ENCODE results near the gene USP36. TPM values are rescaled to one million over a fixed set of nuclear protein-coding genes. Genes with fewer than 3 reads are reported as not detected.

USP36 gene
- total and polyA plus RNA-seq, 4 donors, result 8.0 to 20.7 (median 10.5) TPM

DNA sequence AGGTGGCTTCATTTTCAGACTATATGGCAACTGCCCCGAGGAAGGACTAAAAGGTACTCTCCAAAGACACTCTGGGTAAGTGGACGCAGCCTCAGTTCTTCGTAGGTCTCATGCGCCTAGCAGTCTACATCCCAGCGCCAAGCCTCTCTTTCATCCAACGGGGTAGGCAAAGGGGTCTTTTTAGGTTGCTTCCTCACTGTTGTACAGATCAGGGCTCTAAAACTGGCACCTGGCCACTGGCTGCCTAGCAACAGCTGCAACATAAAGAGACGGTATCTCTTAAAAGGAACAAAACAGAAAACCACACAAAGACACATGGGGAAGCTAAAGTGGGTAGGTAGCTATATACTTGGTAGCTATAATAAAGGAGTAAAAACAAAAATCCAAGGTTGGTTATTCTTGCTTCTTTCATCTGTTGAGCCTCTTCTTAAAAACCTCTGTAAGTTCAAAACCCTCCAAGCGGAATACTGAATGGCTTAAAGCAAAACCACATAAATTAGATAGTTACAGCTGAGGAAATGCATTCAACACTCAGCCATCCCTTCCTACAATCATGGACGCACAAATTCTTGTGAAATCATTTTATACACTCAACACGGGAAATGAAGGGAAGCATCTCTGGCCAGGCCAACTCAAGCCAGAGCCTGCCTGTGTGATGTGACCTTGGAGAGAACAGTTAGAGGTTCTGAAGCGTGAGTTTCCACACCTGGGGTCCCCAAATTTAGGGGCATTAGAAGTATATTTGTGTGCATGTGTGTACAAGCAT is 81.2 kb downstream of the USP36 start:
- Histone ChIP-seq H3K27me3 (ENCODE audit: control insufficient read depth in 4 of 4, insufficient read depth in 4 of 4, low read length in 3 of 4) (no peaks in the 10 kb centered on the region), H3K36me3 (ENCODE audit: control insufficient read depth in 4 of 4, insufficient read depth in 3 of 4, low read depth in 1 of 4, low read length in 3 of 4) (no peaks in the 10 kb centered on the region), H3K9ac (ENCODE audit: low read depth in 1 of 2, low read length in 2 of 2) (no peak overlapping the region), H3K27ac (ENCODE audit: low read depth in 1 of 2, low read length in 2 of 2) (peak overlapping the region; percentile 25 to 51), H3K4me1 (ENCODE audit: control insufficient read depth in 4 of 4, insufficient read depth in 4 of 4, low read length in 3 of 4) (peaks cover 4 to 22% (median 12%) of the 10 kb centered on the region in 4 donors), H3K4me3 (ENCODE audit: low read depth in 1 of 3, low read length in 3 of 3) (no peak overlapping the region), H3K9me3 (ENCODE audit: control insufficient read depth in 4 of 4, low read length in 3 of 4) (no peaks in the 10 kb centered on the region)
- DNase-seq (ENCODE audit: low spot score), result no peak
- no peak for TF ChIP-seq NR2F2 (IDR thresholded peaks at IDR 0.05)
- TF ChIP-seq RXRA (IDR thresholded peaks at IDR 0.05), result no peak
- WGBS, result 75% methylated on average over 11 of the region's 11 CpGs

DNA sequence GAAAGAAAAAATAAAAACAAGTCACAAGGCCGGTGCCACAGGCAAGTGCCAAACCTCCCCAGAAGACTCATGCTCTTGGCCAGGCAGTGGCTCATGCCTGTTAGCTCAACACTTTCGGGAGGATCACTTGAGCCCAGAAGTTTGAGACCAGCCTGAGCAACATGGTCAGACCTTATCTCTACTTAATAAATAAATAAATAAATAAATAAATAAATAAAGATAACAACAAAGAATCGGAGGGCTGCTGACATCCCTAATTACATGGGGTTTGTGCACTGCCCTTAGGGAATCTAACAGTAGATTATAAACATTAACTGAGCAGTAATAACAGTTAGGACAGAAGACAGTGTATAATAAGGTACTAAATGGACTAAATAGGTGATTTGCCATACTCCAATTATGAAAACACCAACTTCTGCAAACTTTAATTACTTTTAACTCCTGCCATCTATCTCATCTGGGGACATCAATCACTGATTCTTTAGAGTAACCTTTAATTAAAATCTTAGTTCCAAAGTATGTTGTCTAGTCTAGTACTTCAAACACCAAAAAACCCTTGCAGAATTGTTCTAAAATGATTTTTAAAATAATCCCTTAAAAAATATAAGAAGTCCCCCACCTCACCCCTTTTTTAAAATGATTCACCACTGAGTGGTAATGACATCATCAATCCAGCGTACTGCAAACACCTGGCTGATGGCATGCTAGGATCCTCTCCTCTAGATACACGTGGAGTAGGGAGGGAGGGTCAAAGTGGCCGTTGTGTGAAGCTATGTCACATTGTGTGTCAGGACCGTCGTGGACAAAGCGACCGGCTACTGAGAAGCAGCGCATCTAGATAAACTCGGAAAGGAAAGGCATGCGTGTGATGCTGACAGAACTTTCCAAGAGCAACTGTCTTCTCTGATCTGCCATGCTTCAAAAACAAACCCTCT is 87.0 kb downstream of the USP36 start:
- Histone ChIP-seq H3K9me3 (ENCODE audit: control insufficient read depth in 4 of 4, low read length in 3 of 4) (no peaks in the 10 kb centered on the region), H3K36me3 (ENCODE audit: control insufficient read depth in 4 of 4, insufficient read depth in 3 of 4, low read depth in 1 of 4, low read length in 3 of 4) (no peaks in the 10 kb centered on the region), H3K27me3 (ENCODE audit: control insufficient read depth in 4 of 4, insufficient read depth in 4 of 4, low read length in 3 of 4) (no peaks in the 10 kb centered on the region), H3K9ac (ENCODE audit: low read depth in 1 of 2, low read length in 2 of 2) (no peak overlapping the region), H3K4me1 (ENCODE audit: control insufficient read depth in 4 of 4, insufficient read depth in 4 of 4, low read length in 3 of 4) (peaks cover 7 to 34% (median 20%) of the 10 kb centered on the region in 4 donors), H3K27ac (ENCODE audit: low read depth in 1 of 2, low read length in 2 of 2) (no peak overlapping the region), H3K4me3 (ENCODE audit: low read depth in 1 of 3, low read length in 3 of 3) (no peak overlapping the region)
- 87% methylated on average over 13 of the region's 13 CpGs for WGBS
- TF ChIP-seq, protein P1, sequence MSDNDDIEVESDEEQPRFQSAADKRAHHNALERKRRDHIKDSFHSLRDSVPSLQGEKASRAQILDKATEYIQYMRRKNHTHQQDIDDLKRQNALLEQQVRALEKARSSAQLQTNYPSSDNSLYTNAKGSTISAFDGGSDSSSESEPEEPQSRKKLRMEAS (IDR thresholded peaks at IDR 0.05), result no peak
- TF ChIP-seq, protein P2, sequence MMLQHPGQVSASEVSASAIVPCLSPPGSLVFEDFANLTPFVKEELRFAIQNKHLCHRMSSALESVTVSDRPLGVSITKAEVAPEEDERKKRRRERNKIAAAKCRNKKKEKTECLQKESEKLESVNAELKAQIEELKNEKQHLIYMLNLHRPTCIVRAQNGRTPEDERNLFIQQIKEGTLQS (IDR thresholded peaks at IDR 0.05), result no peak
- TF ChIP-seq EGR1 (IDR thresholded peaks at IDR 0.05; ENCODE audit: low read depth in 2 of 2), result no peak
- no peak for TF ChIP-seq FOXA2 (IDR thresholded peaks at IDR 0.05)
- no peak for TF ChIP-seq SP1 (IDR thresholded peaks at IDR 0.05)
- no peak for TF ChIP-seq YY1 (IDR thresholded peaks at IDR 0.05)
- TF ChIP-seq GABPA (IDR thresholded peaks at IDR 0.05 in 1 of 2, conservative IDR thresholded peaks at IDR 0.05 in 1 of 2), result no peak
- no peak for DNase-seq (ENCODE audit: low spot score)

DNA sequence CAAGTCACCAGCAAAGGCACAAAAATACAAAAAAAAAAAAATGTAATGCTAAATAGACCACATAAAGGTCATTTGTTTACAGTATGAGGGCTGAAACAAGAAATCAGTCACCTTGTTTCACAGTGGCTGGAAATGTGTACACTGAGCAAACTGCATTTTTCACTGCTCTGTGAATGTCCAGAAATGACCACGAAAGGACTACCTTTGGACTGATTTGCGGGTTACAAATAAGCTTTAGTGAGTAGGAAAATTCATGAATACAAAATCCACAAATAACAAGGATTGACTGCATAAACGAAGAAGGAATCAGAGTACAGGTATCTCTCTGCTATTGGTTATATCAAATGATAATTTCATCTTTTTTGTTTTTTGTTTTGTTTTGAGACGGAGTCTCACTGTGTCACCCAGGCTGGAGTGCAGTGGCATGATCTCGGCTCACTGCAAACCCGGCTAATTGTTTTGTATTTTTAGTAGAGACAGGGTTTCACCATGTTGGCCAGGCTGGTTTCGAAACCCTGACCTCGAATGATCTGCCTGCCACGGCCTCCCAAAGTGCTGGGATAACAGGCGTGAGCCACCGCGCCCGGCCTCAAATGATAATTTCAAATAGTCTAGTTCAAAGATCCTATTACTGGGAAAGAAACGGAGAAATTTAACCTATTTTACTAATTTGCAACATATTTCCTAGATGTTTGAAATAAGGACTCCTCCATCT is 89.0 kb downstream of the USP36 start:
- DNase-seq (ENCODE audit: low spot score), result no peak
- Histone ChIP-seq H3K4me3 (ENCODE audit: low read depth in 1 of 3, low read length in 3 of 3) (no peak overlapping the region), H3K4me1 (ENCODE audit: control insufficient read depth in 4 of 4, insufficient read depth in 4 of 4, low read length in 3 of 4) (peaks cover 12 to 45% (median 27%) of the 10 kb centered on the region in 4 donors), H3K36me3 (ENCODE audit: control insufficient read depth in 4 of 4, insufficient read depth in 3 of 4, low read depth in 1 of 4, low read length in 3 of 4) (no peaks in the 10 kb centered on the region), H3K27ac (ENCODE audit: low read depth in 1 of 2, low read length in 2 of 2) (peak overlapping the region; percentile 49 to 68), H3K27me3 (ENCODE audit: control insufficient read depth in 4 of 4, insufficient read depth in 4 of 4, low read length in 3 of 4) (no peaks in the 10 kb centered on the region), H3K9me3 (ENCODE audit: control insufficient read depth in 4 of 4, low read length in 3 of 4) (no peaks in the 10 kb centered on the region), H3K9ac (ENCODE audit: low read depth in 1 of 2, low read length in 2 of 2) (no peak overlapping the region)
- WGBS, result 34% methylated on average over 14 of the region's 14 CpGs
- no peak for TF ChIP-seq TAF1 (conservative IDR thresholded peaks at IDR 0.05)
- TF ChIP-seq, protein P1 (IDR thresholded peaks at IDR 0.05), result no peak
- TF ChIP-seq RAD21 (IDR thresholded peaks at IDR 0.05), result peak; percentile 2 to 20
- TF ChIP-seq SP1 (IDR thresholded peaks at IDR 0.05), result peak; percentile 48
- no peak for TF ChIP-seq EGR1 (IDR thresholded peaks at IDR 0.05; ENCODE audit: low read depth in 2 of 2)
- no peak for TF ChIP-seq JUND (IDR thresholded peaks at IDR 0.05)
- TF ChIP-seq HNF4G (IDR thresholded peaks at IDR 0.05), result peak; percentile 28
- TF ChIP-seq, protein P3, sequence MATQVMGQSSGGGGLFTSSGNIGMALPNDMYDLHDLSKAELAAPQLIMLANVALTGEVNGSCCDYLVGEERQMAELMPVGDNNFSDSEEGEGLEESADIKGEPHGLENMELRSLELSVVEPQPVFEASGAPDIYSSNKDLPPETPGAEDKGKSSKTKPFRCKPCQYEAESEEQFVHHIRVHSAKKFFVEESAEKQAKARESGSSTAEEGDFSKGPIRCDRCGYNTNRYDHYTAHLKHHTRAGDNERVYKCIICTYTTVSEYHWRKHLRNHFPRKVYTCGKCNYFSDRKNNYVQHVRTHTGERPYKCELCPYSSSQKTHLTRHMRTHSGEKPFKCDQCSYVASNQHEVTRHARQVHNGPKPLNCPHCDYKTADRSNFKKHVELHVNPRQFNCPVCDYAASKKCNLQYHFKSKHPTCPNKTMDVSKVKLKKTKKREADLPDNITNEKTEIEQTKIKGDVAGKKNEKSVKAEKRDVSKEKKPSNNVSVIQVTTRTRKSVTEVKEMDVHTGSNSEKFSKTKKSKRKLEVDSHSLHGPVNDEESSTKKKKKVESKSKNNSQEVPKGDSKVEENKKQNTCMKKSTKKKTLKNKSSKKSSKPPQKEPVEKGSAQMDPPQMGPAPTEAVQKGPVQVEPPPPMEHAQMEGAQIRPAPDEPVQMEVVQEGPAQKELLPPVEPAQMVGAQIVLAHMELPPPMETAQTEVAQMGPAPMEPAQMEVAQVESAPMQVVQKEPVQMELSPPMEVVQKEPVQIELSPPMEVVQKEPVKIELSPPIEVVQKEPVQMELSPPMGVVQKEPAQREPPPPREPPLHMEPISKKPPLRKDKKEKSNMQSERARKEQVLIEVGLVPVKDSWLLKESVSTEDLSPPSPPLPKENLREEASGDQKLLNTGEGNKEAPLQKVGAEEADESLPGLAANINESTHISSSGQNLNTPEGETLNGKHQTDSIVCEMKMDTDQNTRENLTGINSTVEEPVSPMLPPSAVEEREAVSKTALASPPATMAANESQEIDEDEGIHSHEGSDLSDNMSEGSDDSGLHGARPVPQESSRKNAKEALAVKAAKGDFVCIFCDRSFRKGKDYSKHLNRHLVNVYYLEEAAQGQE (IDR thresholded peaks at IDR 0.05), result no peak
- TF ChIP-seq, protein P4, sequence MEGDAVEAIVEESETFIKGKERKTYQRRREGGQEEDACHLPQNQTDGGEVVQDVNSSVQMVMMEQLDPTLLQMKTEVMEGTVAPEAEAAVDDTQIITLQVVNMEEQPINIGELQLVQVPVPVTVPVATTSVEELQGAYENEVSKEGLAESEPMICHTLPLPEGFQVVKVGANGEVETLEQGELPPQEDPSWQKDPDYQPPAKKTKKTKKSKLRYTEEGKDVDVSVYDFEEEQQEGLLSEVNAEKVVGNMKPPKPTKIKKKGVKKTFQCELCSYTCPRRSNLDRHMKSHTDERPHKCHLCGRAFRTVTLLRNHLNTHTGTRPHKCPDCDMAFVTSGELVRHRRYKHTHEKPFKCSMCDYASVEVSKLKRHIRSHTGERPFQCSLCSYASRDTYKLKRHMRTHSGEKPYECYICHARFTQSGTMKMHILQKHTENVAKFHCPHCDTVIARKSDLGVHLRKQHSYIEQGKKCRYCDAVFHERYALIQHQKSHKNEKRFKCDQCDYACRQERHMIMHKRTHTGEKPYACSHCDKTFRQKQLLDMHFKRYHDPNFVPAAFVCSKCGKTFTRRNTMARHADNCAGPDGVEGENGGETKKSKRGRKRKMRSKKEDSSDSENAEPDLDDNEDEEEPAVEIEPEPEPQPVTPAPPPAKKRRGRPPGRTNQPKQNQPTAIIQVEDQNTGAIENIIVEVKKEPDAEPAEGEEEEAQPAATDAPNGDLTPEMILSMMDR (IDR thresholded peaks at IDR 0.05; ENCODE audit: low read depth, low read length, missing input control), result no peak
- TF ChIP-seq FOXA2 (IDR thresholded peaks at IDR 0.05), result no peak
- TF ChIP-seq FOXA1 (IDR thresholded peaks at IDR 0.05), result no peak
- peak; percentile 61 to 64 for TF ChIP-seq HNF4A (conservative IDR thresholded peaks at IDR 0.05)
- TF ChIP-seq, protein P2 (IDR thresholded peaks at IDR 0.05), result no peak
